Testis (tissue), 3 donors: ENCODE data around the gene OR1L6. TPM values are rescaled to one million over a fixed set of nuclear protein-coding genes. Genes with fewer than 3 reads are reported as not detected.

Experiments used
- DNase-seq: peaks from one replicate; pipeline ENCODE4 v3.0.0-alpha.2; 2019
- H3K27ac ChIP-seq, 2 donors: fragments of 200-600 bp; sonication (generic); one replicate each; pipeline ENCODE4 v1.5.1; 2019
- H3K27me3 ChIP-seq: fragments of 200-600 bp; sonication (generic); one replicate; pipeline ENCODE4 v1.5.1; 2019
- H3K36me3 ChIP-seq: fragments of 200-600 bp; sonication (generic); one replicate; pipeline ENCODE4 v1.5.1; 2017; ENCODE audit warnings: low read depth; ENCODE audit errors: missing control alignments
- H3K4me1 ChIP-seq: fragments of 200-600 bp; sonication (generic); one replicate; pipeline ENCODE4 v1.5.1; 2019
- H3K4me3 ChIP-seq, 2 donors: fragments of 200-600 bp; sonication (generic); one replicate each; pipeline ENCODE4 v1.5.1; 2017 to 2019
- H3K9me3 ChIP-seq: fragments of 200-600 bp; sonication (generic); one replicate; pipeline ENCODE4 v1.5.1; 2017
- CTCF ChIP-seq, 3 experiments: fragments of 450-650 bp in 2 of 3; fragments of 200-600 bp in 1 of 3; sonication (generic) in 1 of 3; IDR thresholded peaks; one replicate each; pipeline ENCODE4 v1.5.1; 2016 to 2019; ENCODE audit warnings: antibody characterized with exemption in 3 of 3, mild to moderate bottlenecking in 2 of 3, moderate library complexity in 1 of 3
- POLR2A ChIP-seq: fragments of 450-650 bp; IDR thresholded peaks from one replicate; pipeline ENCODE4 v1.6.1; 2017; ENCODE audit warnings: antibody characterized with exemption, mild to moderate bottlenecking, moderate library complexity
- whole genome bisulfite sequencing, 2 donors: methylation state at CpG; one replicate each; pipeline ENCODE4 v1.1.5; 2018; 5-methylcytosine and 5-hydroxymethylcytosine counted together
- intact Hi-C: fragments of 100-400 bp; cut with DNase I; formaldehyde crosslinking; loops from one replicate; pipeline ENCODE4 v1.15.1; 2023; ENCODE audit warnings: low total_unique reads
- polyA plus RNA-seq: library from polyadenylated mRNA; stranded (reverse); fragments of 350-450 nt; fragmentation: Illumina TruSeq; extraction: RNeasy Lipid Tissue Mini Kit (QIAGEN cat#74804); gene quantifications from one replicate; pipeline ENCODE4 v1.2.3, GENCODE V29; 2014; ENCODE audit warnings: low read depth, low replicate concordance; ENCODE audit not compliant: insufficient read depth
- total RNA-seq, 2 donors: library from RNA; depleted of rRNA; stranded (reverse); fragments of >200 nt; gene quantifications; one replicate each; pipeline ENCODE4 v1.2.3, GENCODE V29; 2016

OR1L6 gene
- total and polyA plus RNA-seq, 3 donors from 2014 or later: not detected

- no peaks in the 10 kb centered on the region for H3K36me3 ChIP-seq
- no peak for TF ChIP-seq CTCF (IDR thresholded peaks at IDR 0.05)
- no peak for TF ChIP-seq POLR2A
- intact Hi-C loops: no loop called here
- no peaks in the 10 kb centered on the region for H3K9me3 ChIP-seq
- H3K27ac ChIP-seq: no peak overlapping the region
- WGBS, 2 donors: 29 to 37% methylated on average over 2 of the region's 2 CpGs
- H3K4me3 ChIP-seq: no peak overlapping the region
- H3K4me1 ChIP-seq: no peaks in the 10 kb centered on the region
- DNase-seq: no peak
- no peaks in the 10 kb centered on the region for H3K27me3 ChIP-seq
Measured at GRCh38 chr9:122754825-122755224, 12.7 kb downstream of the OR1L6 start.

- TF ChIP-seq POLR2A (no peak), CTCF (IDR thresholded peaks at IDR 0.05) (no peak)
- 78 to 100% methylated on average over 1 to 4 of the region's 4 CpGs for WGBS, 2 donors
- intact Hi-C loops: no loop called here
- Histone ChIP-seq H3K27ac (no peak overlapping the region), H3K36me3 (no peaks in the 10 kb centered on the region), H3K4me1 (no peaks in the 10 kb centered on the region), H3K4me3 (no peak overlapping the region), H3K9me3 (no peaks in the 10 kb centered on the region), H3K27me3 (no peaks in the 10 kb centered on the region)
- no peak for DNase-seq
Measured at GRCh38 chr9:122767817-122768216, 25.7 kb downstream of the OR1L6 start.

- Histone ChIP-seq H3K4me1 (no peaks in the 10 kb centered on the region), H3K27ac (no peak overlapping the region), H3K36me3 (no peaks in the 10 kb centered on the region), H3K9me3 (no peaks in the 10 kb centered on the region), H3K4me3 (no peak overlapping the region), H3K27me3 (no peaks in the 10 kb centered on the region)
- no peak for DNase-seq
- WGBS, 2 donors: 88 to 90% methylated on average over 8 of the region's 8 CpGs
- intact Hi-C loops: no loop called here
- no peak for TF ChIP-seq POLR2A
- no peak for TF ChIP-seq CTCF (IDR thresholded peaks at IDR 0.05)
Measured at GRCh38 chr9:122777052-122777451, 34.9 kb downstream of the OR1L6 start.

- Histone ChIP-seq H3K4me3 (no peak overlapping the region), H3K9me3 (no peaks in the 10 kb centered on the region)
Measured at GRCh38 chr9:122777935-122778627, 36.0 kb downstream of the OR1L6 start.

More at GRCh38 chr9:122777935-122778627, 36.0 kb downstream of the OR1L6 start:
- Histone ChIP-seq H3K27ac (no peak overlapping the region), H3K4me1 (no peaks in the 10 kb centered on the region), H3K36me3 (no peaks in the 10 kb centered on the region), H3K27me3 (no peaks in the 10 kb centered on the region)
- TF ChIP-seq CTCF (IDR thresholded peaks at IDR 0.05): no peak
- no peak for TF ChIP-seq POLR2A
- WGBS, 2 donors: 69 to 78% methylated on average over 3 of the region's 3 CpGs
- intact Hi-C loops: no loop called here
- no peak for DNase-seq
